GM18520 (cell line): ENCODE data around the gene ASXL1.
"Not testable (repeated sequence)": the region's sequence is repeated elsewhere in the genome, so short reads cannot be mapped to it uniquely, and the experiment has no call there.

Experiments used
- ATAC-seq: cut with Tn5 transposase; IDR thresholded peaks from one replicate; pipeline ENCODE4 v1.9.1; 2021; ENCODE audit not compliant: unreplicated experiment

The ASXL1 gene

GRCh38 chr20:32357869-32358631, at the start of gene ASXL1:
TSS of gene ASXL1 (plus strand) at chr20:32358331. CDS start at chr20:32358776, 445 bp downstream.
- peak; percentile 47 for ATAC-seq

- ATAC-seq = no peak
Observed at GRCh38 chr20:32312718-32313424, 45.3 kb upstream of the ASXL1 start.

- ATAC-seq = no peak
Observed at GRCh38 chr20:32314768-32315167, 43.4 kb upstream of the ASXL1 start.

GRCh38 chr20:32315399-32315798, 42.7 kb upstream of the ASXL1 start:
- ATAC-seq = no peak

- no peak for ATAC-seq
Observed at GRCh38 chr20:32315891-32316290, 42.2 kb upstream of the ASXL1 start.

GRCh38 chr20:32316667-32317066, 41.5 kb upstream of the ASXL1 start:
- ATAC-seq = no peak

- no peak for ATAC-seq
Observed at GRCh38 chr20:32319100-32319499, 39.0 kb upstream of the ASXL1 start.

GRCh38 chr20:32320305-32320704, 37.8 kb upstream of the ASXL1 start:
- ATAC-seq = no peak

- no peak for ATAC-seq
Observed at GRCh38 chr20:32321390-32321789, 36.7 kb upstream of the ASXL1 start.

GRCh38 chr20:32322260-32322659, 35.9 kb upstream of the ASXL1 start:
- not testable (repeated sequence) for ATAC-seq

- not testable (repeated sequence) for ATAC-seq
Observed at GRCh38 chr20:32323761-32324160, 34.4 kb upstream of the ASXL1 start.

GRCh38 chr20:32325706-32326503, 32.2 kb upstream of the ASXL1 start:
- ATAC-seq = no peak

GRCh38 chr20:32326504-32326845, 31.7 kb upstream of the ASXL1 start:
- ATAC-seq = no peak

- ATAC-seq = no peak
Observed at GRCh38 chr20:32327087-32327681, 30.9 kb upstream of the ASXL1 start.

- ATAC-seq = no peak
Observed at GRCh38 chr20:32329817-32330554, 28.1 kb upstream of the ASXL1 start.

GRCh38 chr20:32330555-32330897, 27.6 kb upstream of the ASXL1 start:
- no peak for ATAC-seq

- ATAC-seq = peak; percentile 14
Observed at GRCh38 chr20:32332614-32333013, 25.5 kb upstream of the ASXL1 start.

- ATAC-seq = peak; percentile 46
Observed at GRCh38 chr20:32333181-32333987, 24.7 kb upstream of the ASXL1 start.

- ATAC-seq = no peak
Observed at GRCh38 chr20:32333988-32334885, 23.9 kb upstream of the ASXL1 start.
